Measurements from ENCODE around the gene MYT1.
"Not testable (repeated sequence)": the region's sequence is repeated elsewhere in the genome, so short reads cannot be mapped to it uniquely, and the experiment has no call there.

MYT1 gene

DNA sequence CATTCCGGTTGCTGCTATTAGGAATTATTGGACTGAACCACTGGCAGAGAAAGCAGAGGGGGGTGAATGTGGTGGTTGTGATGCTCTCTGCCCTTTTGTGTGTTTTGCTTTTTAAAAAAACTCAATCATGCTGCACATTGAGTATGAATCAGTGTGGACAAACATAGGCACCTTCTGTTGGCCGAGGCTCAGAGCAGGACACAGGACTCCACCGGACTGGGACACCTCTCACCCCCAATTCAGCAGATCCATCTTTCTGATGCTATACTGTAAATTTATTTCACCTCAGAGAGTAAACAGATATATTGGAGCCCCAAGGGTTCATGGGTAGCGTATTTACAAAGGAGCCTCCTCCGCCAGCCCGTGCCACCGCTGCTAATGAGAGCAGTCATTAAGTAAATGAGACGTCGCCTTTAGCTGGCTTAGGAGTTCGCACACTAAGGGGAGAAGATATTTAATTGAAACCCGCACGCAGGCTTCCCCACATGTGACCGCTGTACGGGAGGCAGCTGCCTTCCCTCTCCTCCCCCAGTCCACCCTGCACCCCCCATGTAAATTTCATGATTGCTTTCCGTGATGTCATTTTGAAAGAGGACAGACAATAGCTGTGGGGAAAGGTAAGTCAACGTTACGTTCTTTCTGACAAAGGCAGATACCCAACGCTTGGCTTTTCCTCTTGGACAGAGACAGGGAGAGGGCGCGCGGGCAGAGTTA lies at the start of gene MYT1:
TSS of gene MYT1 (plus strand) at position 330 of the 714 bp plus-strand sequence. CDS start 34,410 bp downstream, outside the sequence.
- no peak for DNase-seq (ENCODE audit: low read depth)
- no peak within 1 kb of the TSS for H3K4me3 ChIP-seq (ENCODE audit: low read length)
- TF ChIP-seq, protein P1, sequence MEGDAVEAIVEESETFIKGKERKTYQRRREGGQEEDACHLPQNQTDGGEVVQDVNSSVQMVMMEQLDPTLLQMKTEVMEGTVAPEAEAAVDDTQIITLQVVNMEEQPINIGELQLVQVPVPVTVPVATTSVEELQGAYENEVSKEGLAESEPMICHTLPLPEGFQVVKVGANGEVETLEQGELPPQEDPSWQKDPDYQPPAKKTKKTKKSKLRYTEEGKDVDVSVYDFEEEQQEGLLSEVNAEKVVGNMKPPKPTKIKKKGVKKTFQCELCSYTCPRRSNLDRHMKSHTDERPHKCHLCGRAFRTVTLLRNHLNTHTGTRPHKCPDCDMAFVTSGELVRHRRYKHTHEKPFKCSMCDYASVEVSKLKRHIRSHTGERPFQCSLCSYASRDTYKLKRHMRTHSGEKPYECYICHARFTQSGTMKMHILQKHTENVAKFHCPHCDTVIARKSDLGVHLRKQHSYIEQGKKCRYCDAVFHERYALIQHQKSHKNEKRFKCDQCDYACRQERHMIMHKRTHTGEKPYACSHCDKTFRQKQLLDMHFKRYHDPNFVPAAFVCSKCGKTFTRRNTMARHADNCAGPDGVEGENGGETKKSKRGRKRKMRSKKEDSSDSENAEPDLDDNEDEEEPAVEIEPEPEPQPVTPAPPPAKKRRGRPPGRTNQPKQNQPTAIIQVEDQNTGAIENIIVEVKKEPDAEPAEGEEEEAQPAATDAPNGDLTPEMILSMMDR (IDR thresholded peaks at IDR 0.05; ENCODE audit: insufficient read depth, low read depth, low read length, missing control alignments): no peak

DNA sequence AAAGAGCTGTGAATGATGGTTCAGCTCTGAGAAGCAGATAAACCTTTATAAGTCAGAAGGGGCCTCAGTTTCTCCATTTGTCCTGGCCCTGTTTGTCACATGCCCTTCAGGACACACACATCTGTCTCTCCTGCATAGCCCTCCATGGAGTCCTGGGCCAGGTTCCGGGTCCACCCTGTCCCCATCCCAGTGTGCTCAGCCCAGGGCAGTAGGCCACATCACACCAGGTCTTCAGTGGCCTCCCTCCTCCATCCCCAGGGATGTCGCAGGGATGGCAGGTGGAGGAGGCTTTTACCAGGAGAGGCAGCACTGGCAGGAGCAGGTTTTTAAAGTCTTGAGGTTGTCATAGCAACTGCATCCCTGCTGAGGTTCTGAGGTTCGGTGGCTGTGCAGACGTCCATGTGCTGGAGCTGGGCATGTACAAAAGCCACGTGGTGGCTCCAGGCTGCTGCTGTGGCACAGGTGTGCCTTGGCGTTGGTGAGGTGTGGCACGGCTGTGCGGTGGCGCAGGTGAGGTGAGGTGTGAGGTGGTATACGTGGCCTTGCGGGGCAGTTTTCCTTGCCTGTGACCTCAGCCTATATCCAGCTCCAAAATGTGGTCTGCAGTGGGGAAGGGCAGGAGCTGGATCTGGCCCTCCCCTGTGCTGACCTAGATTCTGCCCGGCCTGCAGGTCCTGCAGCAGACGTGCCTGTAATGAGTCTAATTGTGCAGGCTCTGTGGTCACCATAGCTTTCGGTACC lies 48.9 kb upstream of the MYT1 start:
- DNase-seq (ENCODE audit: low read depth): no peak
- H3K4me3 ChIP-seq (ENCODE audit: low read length): no peak overlapping the region
- TF ChIP-seq, protein P1 (IDR thresholded peaks at IDR 0.05; ENCODE audit: insufficient read depth, low read depth, low read length, missing control alignments): no peak

DNA sequence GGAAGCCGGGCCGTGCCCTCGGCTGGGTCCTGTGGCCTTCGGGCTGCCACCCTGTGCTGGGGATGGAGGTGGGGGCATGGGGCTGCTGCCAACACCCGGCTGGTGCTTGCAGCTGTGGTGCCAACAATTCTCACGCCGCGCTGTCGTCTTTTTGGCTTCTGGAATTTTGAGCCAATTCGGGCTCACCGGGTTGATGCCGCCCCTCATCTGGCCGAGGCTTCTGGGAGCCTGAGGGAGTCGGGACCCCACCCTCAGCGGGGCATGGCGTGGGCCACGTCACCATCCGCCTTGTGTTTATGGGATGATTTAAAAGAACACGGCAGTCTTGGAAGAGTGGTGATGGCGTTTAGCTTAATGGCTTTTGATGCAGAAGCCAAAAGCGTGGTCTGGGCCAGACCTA lies 48.2 kb upstream of the MYT1 start:
- H3K4me3 ChIP-seq (ENCODE audit: low read length): no peak overlapping the region
- no peak for DNase-seq (ENCODE audit: low read depth)
- TF ChIP-seq, protein P1 (IDR thresholded peaks at IDR 0.05; ENCODE audit: insufficient read depth, low read depth, low read length, missing control alignments): no peak

DNA sequence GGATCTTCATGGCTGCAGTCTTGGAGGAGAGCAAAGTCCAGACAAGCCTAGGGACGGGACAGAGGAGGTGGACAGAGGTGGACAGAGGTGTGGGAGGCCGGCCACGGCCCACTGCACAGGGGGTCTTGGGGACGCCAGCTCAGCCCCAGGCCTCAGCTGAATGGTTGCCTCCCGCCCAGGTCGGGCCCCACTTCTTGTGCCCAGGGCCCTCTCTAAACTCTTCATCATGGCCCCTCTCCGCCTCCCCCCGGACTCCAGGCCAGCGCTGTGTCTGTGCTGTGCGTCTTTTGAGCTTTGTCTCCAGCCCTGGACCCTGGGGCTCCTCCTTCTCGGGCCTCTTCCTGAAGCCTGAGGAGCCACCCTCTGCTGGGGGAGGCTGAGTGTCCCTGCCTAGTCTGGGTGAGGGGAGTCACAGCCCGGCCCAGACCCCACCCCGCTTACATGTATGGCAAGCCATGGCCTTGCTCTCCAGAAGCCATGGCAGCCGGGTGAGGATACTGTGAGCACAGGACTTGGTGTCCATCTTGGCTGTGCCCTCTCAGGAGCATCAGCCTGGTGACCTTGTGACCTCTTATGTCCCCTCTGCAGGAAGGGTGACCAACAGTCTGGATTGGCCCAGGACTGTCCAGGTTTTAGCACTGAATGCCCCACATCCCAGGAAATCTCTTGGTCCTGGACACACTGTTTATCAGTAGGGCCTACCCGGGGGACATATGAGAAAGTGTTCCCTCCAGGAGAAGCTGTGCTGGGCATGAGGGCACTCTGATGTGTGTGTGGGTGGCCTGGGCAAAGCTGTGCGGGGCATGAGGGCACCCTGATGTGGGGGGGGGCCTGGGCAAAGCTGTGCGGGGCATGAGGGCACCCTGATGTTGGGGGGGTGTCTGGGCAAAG lies 47.5 kb upstream of the MYT1 start:
- H3K4me3 ChIP-seq (ENCODE audit: low read length): no peak overlapping the region
- DNase-seq (ENCODE audit: low read depth): no peak
- TF ChIP-seq, protein P1 (IDR thresholded peaks at IDR 0.05; ENCODE audit: insufficient read depth, low read depth, low read length, missing control alignments): no peak

DNA sequence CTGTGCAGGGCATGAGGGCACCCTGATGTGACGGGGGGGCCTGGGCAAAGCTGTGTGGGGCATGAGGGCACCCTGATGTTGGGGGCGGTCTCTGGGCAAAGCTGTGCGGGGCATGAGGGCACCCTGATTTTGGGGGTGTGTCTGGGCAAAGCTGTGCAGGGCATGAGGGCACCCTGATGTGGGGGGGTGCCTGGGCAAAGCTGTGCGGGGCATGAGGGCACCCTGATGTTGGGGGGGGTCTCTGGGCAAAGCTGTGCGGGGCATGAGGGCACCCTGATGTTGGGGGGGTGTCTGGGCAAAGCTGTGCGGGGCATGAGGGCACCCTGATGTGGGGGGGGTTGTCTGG lies 46.8 kb upstream of the MYT1 start:
- H3K4me3 ChIP-seq (ENCODE audit: low read length); DNase-seq (ENCODE audit: low read depth): not testable (repeated sequence)

DNA sequence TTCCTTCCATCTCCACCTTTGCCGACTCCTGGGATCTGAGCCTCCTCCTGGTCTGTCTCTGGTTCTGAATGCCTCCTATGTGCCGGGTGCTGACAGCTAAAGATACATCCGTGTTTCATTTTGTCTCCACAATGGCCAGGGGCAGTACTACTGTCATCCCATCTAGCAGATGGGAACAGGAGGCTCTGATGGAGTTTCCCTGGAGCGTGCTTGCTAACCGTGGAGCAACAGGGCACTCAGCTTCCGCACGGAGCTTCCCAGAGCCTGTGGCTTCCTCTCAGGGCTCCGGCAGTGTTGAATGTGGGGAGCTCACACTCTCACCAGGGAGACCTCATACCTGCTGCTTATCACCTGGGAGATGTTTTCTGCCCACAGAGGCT lies 45.0 kb upstream of the MYT1 start:
- no peak overlapping the region for H3K4me3 ChIP-seq (ENCODE audit: low read length)
- no peak for DNase-seq (ENCODE audit: low read depth)
- TF ChIP-seq, protein P1 (IDR thresholded peaks at IDR 0.05; ENCODE audit: insufficient read depth, low read depth, low read length, missing control alignments): no peak
